Midbrain (tissue), 1 donor: Measurements from ENCODE around the gene NDST3.
"Not testable (repeated sequence)": the region's sequence is repeated elsewhere in the genome, so short reads cannot be mapped to it uniquely, and the experiment has no call there.

Experiments used
- DNase-seq: peaks from one replicate; lab custom pipeline; 2025; lab: John Stamatoyannopoulos, UW

Gene NDST3

GRCh38 chr4:118177126-118177525, 142.8 kb downstream of the NDST3 start:
- DNase-seq, result no peak

- DNase-seq, result no peak
These were observed 146.5 kb downstream of the NDST3 start for GRCh38 chr4:118180776-118181175.

GRCh38 chr4:118190903-118191302, 156.6 kb downstream of the NDST3 start:
- no peak for DNase-seq

GRCh38 chr4:118193421-118193820, 159.1 kb downstream of the NDST3 start:
- DNase-seq, result no peak

DNA sequence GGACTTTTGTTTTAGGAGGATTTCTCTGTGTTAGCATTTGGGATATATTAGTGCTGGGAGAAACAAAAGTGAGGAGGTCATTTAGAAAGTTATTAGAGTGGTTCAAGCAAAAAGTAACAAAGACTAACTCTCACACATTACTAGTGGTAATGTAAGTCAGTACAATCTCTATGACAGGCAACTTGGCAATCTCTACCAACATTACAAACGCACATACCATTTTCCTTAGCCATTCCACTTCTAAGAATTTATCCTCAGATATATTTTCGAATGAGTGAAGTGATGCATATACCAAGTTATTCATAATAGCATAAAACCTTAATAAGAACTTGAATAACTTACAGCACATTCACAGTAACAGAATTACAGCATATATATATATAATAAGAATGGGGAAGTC, 172.3 kb downstream of the NDST3 start:
- DNase-seq, result no peak

DNA sequence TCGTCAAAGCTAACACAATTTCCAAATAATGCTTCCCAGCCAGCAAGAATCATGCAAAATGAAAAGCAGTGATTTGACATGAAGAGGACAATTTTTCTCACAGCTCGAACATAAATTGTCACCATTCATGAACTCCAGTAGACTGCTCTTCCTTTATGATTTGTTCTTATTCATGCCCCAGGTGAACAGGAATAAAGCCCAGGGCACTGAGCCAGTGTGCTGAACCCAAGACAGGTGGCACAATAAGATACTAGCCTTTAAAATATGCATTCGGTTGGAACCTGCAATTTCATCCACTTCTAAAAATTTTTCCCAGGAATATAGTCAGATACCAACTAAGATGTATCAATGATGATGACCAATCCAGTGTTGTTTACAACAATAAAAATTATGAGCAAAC, 178.8 kb downstream of the NDST3 start:
- no peak for DNase-seq

DNA sequence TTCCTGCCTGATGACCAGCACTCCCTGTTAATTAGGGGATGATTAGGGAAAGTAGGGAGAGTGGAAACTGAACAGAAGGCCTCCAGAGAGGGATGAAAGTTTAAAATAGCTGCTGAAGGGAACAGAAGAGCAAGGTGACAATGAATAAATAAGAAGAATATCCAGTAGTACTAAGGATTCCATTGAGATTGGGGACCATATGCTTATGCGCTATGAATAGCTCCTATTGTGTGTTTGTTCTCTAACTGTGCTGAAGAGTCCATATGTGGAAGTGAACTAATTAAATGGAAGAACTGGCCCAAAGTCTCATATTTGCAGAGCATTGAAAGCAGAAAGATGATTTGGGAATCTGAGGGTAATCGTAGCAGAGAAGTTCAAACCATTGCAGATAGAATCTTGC, 181.5 kb downstream of the NDST3 start:
- no peak for DNase-seq

- no peak for DNase-seq
These were observed 187.0 kb downstream of the NDST3 start for GRCh38 chr4:118221227-118221800.

- DNase-seq, result peak; percentile 59
These were observed 190.1 kb downstream of the NDST3 start for GRCh38 chr4:118224243-118224829.

DNA sequence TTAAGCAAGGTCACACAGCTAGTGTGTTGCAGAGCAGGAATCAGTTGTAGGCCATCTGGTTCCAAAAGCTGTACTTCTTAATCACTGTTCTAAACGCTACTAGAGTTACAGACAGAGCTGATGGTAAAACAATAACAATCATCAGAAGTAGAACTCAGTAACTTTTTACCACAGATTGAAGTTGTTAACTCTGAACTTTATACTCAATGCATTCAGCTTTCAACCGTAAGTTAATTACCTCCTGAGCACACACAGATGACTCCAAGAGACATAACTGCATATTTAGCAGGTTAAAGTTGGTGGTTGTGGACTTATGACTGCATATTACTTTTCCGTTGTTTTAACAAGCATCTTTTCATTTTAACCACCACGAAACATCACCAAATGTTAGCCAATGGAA, 191.2 kb downstream of the NDST3 start:
- DNase-seq, result no peak

GRCh38 chr4:118226311-118227010, 192.2 kb downstream of the NDST3 start:
- DNase-seq, result no peak

- DNase-seq, result no peak
These were observed 201.4 kb downstream of the NDST3 start for GRCh38 chr4:118235566-118236120.

DNA sequence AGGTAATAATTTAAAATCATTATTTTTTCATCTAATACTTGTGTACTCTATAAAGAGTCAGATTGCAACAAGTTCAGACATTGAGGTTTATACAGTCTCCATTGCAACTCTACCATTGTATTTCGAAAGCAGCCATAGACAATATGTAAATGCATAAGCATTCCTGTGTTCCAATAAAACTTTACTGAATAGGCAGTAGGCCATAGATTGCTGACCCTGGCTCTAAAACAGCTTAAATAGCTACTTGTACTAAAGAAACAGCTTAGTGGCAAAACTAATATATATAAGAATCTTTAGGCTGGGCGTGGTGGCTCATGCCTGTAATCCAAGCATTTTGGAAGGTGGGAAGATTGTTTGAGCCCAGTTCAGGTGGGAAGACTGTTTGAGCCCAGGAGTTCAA, 203.2 kb downstream of the NDST3 start:
- no peak for DNase-seq

DNA sequence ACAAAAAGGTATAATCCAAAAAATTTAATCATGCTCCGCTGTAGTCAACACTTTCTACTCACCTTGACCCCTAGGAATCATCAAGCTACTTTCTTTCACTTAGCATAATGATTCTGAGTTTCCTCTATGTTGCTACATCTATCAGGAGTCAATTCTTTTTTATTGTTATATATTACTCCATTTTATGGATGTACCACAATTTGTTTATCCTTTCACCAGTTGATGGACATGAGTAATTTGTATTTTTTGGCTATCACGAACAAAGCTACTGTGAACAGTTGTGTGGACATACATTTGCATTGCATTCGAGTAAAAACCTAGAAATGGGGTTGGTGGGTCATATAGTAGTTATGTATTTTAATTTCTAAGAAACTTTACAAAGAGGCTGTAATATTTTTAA, 215.6 kb downstream of the NDST3 start:
- no peak for DNase-seq

DNA sequence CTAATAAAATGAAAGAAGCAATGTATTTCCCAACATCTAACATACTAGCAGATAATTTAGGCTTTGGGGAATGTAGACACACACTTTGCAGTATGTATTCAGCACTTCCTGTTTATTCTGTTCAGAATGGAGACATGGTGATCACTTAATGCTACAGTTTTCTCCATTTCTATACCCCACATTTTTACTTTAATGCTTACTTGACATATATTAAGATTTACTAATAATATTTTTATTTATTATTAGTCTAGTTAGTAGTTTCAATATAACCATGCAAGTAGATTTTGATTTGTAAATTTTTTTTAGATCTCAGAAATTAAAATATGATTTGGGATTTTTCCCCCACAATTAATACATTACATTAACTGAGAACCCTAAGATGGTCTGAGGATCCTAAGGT, 220.1 kb downstream of the NDST3 start:
- DNase-seq, result no peak

GRCh38 chr4:118259111-118259510, 224.8 kb downstream of the NDST3 start:
- no peak for DNase-seq

GRCh38 chr4:118260309-118260708, 226.0 kb downstream of the NDST3 start:
- DNase-seq, result no peak

GRCh38 chr4:118264096-118264495, 229.8 kb downstream of the NDST3 start:
- DNase-seq, result no peak

DNA sequence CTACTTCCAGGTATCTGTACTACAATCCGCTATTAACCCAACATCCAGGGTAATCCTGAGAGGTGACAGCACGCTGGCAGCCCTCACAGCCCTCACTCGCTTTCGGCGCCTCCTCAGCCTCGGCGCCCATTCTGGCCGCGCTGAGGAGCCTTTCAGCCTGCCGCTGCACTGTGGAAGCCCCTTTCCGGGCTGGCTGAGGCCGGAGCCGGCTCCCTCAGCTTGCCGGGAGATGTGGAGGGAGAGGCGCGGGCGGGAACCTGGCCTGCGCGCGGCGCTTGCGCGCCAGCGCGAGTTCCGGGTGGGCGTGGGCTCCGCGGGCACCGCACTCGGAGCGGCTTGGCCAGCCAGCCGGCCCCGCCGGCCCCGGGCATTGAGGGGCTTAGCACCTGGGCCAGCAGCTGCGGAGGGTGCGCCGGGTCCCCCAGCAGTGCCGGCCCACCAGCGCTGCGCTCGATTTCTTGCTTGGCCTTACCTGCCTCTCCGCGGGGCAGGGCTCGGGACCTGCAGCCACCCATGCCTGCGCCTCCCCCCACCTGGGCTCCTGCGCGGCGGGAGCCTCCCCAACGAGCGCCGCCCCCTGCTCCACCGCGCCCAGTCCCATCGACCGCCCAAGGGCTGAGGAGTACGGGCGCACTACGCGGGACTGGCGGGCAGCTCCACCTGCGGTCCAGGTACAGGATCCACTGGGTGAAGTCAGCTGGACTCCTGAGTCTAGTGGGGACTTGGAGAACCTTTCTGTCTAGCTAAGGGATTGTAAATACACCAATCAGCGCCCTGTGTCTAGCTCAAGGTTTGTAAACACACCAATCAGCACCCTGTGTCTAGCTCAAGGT, 231.2 kb downstream of the NDST3 start:
- DNase-seq, result no peak

GRCh38 chr4:118266145-118266496, 231.8 kb downstream of the NDST3 start:
- DNase-seq, result not testable (repeated sequence)

- DNase-seq, result no peak
These were observed 234.5 kb downstream of the NDST3 start for GRCh38 chr4:118268780-118269179.

GRCh38 chr4:118270492-118270891, 236.2 kb downstream of the NDST3 start:
- DNase-seq, result peak; percentile 61

DNA sequence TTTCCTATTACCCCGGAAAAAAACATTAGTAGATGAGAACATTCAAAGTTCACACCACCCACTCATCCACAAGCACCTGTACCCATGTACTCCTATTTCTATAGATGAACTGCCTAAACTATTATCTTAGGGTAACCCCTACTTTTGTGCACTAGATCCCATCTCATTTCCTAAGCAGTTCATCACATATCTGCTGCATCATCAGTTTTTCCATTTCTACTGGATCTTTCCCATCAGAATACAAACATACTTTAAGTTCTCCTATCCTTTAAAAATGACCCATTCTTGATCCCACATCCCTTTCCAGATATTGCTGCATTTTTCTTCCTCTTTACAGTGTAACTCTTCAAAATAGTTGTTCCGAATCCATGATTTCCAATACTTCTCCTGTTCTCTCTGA, 237.5 kb downstream of the NDST3 start:
- no peak for DNase-seq
